Dendritic cell treated with granulocyte-macrophage colony-stimulating factor and Interleukin-4, amounts not matched to agents 40 ng/mL and 50 ng/mL, for 4 days (primary cell): Measurements from ENCODE around the gene CIROP.

ENCODE experiments used
- H3K27ac Mint-ChIP-seq: one replicate; pipeline ENCODE4 v1.8.0; 2022; ENCODE audit warnings: mild to moderate bottlenecking, mixed read lengths
- H3K27me3 Mint-ChIP-seq: one replicate; pipeline ENCODE4 v1.8.0; 2022; ENCODE audit warnings: mild to moderate bottlenecking, mixed read lengths
- H3K36me3 Mint-ChIP-seq: one replicate; pipeline ENCODE4 v1.8.0; 2022; ENCODE audit warnings: low read depth, mixed read lengths
- H3K4me1 Mint-ChIP-seq: one replicate; pipeline ENCODE4 v1.8.0; 2022; ENCODE audit warnings: low read depth, mixed read lengths
- H3K4me3 Mint-ChIP-seq: one replicate; pipeline ENCODE4 v1.8.0; 2022; ENCODE audit warnings: mild to moderate bottlenecking, moderate library complexity, mixed read lengths
- H3K9me3 Mint-ChIP-seq: one replicate; pipeline ENCODE4 v1.8.0; 2022; ENCODE audit warnings: mixed read lengths
- intact Hi-C: fragments of 100-400 bp; cut with micrococcal nuclease; formaldehyde crosslinking; loops from one replicate; pipeline ENCODE4 v1.15.0; 2022

Gene CIROP, protein sequence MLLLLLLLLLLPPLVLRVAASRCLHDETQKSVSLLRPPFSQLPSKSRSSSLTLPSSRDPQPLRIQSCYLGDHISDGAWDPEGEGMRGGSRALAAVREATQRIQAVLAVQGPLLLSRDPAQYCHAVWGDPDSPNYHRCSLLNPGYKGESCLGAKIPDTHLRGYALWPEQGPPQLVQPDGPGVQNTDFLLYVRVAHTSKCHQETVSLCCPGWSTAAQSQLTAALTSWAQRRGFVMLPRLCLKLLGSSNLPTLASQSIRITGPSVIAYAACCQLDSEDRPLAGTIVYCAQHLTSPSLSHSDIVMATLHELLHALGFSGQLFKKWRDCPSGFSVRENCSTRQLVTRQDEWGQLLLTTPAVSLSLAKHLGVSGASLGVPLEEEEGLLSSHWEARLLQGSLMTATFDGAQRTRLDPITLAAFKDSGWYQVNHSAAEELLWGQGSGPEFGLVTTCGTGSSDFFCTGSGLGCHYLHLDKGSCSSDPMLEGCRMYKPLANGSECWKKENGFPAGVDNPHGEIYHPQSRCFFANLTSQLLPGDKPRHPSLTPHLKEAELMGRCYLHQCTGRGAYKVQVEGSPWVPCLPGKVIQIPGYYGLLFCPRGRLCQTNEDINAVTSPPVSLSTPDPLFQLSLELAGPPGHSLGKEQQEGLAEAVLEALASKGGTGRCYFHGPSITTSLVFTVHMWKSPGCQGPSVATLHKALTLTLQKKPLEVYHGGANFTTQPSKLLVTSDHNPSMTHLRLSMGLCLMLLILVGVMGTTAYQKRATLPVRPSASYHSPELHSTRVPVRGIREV

DNA sequence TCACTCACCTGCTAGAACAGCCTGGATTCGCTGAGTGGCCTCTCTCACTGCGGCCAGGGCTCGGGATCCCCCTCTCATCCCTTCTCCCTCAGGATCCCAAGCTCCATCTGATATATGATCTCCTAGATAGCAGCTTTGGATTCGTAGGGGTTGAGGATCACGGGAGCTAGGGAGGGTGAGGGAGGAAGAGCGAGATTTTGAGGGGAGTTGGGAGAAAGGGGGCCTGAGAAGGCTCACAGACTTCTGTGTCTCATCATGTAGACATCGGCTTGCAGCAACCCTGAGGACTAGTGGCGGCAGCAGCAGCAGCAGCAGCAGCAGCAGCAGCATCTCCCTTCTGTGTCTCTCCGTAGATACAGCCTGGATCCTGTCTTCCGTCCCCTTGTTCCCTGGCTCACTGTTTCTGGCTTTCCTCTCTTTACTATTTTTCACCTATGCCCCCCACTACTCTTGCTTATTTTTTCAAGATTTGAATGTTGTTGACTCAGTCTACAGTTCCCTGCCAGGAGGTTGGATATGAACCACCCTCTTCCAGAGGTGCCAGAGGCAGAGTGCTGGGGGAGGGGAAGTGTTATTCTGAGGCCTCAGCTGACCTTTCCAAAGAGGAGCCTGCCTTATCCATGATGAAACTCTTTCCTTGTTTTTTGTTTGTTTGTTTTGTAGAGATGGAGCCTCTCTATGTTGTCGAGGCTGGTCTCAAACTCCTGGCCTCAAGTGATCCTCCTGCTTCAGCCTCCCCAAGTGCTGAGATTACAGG, at the start of gene CIROP:
TSS of gene CIROP (minus strand) at position 399 of the 757 bp plus-strand sequence. CDS start at position 330, 69 bp downstream.
- Mint-ChIP-seq H3K9me3 (no peaks in the 10 kb centered on the region), H3K27me3 (no peaks in the 10 kb centered on the region), H3K36me3 (no peaks in the 10 kb centered on the region), H3K4me1 (peaks cover 68% of the 10 kb centered on the region), H3K4me3 (peak within 1 kb of the TSS; percentile 27), H3K27ac (peak within 1 kb of the TSS; percentile 65)
- intact Hi-C loops, result no loop called here

DNA sequence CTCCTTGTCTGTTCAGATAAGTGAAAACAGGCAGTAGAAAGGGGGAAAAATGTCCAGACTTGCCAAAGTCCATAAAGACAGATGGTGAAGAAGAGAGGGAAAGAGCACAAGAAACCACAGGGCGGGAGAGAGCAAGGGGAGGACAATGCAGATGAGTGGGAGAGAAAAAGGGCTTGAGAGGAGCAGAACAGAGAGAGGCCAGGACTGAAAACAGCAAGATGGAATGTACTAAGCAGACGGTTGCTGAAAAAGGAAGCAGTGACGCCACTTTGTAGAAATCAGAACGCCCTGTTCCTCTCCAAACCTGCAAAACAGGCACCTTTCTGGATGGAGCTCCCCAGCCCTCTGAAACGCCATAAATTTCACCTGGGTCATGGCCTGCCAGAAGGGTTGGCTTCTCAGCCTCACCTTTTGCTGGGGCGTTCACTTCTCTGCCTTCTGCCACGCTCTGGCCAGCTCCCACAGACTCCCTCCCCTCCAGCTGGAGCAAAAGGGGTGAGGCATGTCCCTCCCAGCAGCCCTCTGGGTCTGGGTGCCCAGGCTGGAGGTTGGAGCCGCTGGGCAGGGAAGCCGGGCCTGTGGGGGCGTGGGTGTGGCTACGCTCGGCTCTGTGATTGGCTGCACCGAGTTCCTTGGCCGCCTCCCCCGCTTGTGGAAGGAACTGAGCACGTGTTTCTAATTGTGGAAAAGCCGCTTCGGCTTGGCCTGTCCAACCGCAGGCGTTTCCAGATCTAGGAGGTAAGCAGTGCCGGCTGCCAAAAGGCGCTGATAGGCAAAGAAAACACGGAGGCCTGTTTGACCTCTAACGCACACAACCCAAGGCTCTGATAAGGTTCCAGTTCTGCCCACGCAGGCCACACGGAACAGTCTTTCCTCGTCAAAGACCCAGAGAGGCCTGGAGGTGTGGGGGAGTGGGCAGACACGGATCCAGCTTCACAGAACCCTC, 49.3 kb upstream of the CIROP start:
- intact Hi-C loops, result loop anchor here (2.0 kb wide), 2 partner anchors 27 to 33 kb away; no protein-coding TSS in a partner anchor
- Mint-ChIP-seq H3K36me3 (peaks cover 88% of the 10 kb centered on the region), H3K27me3 (no peaks in the 10 kb centered on the region), H3K4me1 (peaks cover 74% of the 10 kb centered on the region), H3K9me3 (no peaks in the 10 kb centered on the region), H3K27ac (peak overlapping the region; percentile 91), H3K4me3 (peak overlapping the region; percentile 73)

DNA sequence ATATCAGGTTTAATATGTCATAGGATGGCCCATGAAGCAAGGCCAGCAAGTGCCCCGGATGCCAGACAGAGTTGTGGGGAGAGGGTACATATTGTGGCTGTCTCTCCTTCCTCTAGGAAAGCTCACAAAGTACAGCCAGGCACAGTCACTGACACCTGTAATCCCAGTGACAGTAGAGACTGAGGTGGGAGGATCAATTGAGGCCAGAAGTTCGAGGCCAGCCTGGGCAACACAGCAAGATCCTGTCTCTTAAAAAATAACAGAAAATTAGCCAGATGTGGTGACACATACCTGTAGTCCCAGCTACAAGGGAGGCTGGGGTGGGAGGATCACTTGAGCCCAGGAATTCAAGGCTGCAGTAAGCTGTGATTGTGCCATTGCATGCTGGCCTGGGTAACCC, 46.6 kb upstream of the CIROP start:
- no peaks in the 10 kb centered on the region for H3K9me3 Mint-ChIP-seq
- peaks cover 74% of the 10 kb centered on the region for H3K4me1 Mint-ChIP-seq
- no peak overlapping the region for H3K4me3 Mint-ChIP-seq
- H3K27me3 Mint-ChIP-seq, result no peaks in the 10 kb centered on the region
- H3K36me3 Mint-ChIP-seq, result peaks cover 88% of the 10 kb centered on the region
- intact Hi-C loops, result no loop called here
- H3K27ac Mint-ChIP-seq, result no peak overlapping the region

DNA sequence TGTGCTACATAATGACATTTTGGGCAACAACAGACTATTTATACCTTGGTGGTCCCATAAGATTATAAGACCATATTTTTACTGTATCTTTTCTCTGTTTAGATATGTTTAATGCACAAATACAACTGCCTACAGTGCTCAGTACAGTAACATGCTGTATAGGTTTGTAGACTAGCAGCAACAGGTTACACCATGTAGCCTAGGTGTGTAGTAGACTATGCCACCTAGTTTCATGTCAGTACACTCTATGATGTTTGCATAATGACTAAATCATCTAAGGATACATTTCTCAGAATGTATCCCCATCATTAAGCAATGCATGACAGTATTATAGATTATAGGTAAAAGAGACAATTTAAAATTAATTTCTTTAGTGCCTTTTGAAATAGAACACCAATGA, 45.0 kb upstream of the CIROP start:
- intact Hi-C loops, result no loop called here
- Mint-ChIP-seq H3K9me3 (no peaks in the 10 kb centered on the region), H3K27ac (peak overlapping the region; percentile 7), H3K36me3 (peaks cover 93% of the 10 kb centered on the region), H3K4me3 (no peak overlapping the region), H3K4me1 (peaks cover 65% of the 10 kb centered on the region), H3K27me3 (no peaks in the 10 kb centered on the region)

DNA sequence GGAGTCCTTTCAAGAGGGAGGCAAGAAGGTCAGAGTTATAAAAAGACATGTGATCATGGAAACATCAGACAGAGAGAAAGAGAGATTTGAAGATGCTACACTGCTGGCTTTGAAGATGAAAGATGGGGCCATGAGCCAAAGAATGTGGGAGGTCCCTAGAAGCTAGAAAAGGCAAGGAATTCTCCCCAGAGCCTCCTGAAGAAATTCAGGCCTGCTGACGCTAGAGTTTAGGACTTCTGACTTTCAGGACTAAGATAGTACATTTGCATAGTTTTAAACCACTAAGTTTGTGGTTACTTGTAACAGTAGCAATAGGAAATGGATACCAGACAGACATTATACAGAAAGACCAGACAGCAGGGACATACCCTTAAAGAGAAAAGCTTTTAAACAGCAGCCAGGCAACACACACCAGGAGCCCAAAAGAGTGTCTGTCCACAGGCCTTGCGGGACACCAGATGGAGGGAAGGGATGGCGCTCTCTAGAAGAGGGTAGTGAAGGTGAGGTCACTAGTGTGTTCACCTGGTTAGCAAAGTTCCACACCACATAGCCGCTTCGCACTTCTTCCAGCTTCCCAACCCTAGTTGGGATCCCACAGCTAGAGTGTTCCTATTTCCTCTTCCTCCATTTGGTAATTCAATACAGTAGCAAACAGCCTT, 43.9 kb upstream of the CIROP start:
- Mint-ChIP-seq H3K27ac (peak overlapping the region; percentile 24), H3K9me3 (no peaks in the 10 kb centered on the region), H3K4me3 (no peak overlapping the region), H3K36me3 (peaks cover 96% of the 10 kb centered on the region), H3K4me1 (peaks cover 55% of the 10 kb centered on the region), H3K27me3 (no peaks in the 10 kb centered on the region)
- intact Hi-C loops, result no loop called here

DNA sequence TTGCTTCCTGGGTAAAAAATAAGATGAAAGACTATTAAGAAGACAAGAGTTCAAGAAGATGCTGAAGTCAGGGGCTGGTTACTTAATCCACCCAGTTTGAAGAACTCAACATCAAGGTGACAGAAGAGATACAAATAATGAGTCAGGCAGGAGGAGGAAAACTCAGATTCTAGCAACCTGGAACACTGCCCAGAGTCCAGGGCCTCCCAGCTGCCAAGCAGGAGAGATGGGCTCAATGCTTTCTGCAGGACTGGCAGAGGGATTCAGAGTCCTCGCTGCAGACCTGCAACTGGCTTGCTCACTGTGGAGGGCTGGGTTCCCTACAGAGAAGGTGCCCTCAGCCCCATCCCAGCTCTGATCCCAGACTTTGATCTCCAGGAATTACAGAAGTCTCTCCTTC, 42.9 kb upstream of the CIROP start:
- H3K4me3 Mint-ChIP-seq, result no peak overlapping the region
- intact Hi-C loops, result no loop called here
- peaks cover 47% of the 10 kb centered on the region for H3K4me1 Mint-ChIP-seq
- no peaks in the 10 kb centered on the region for H3K27me3 Mint-ChIP-seq
- no peak overlapping the region for H3K27ac Mint-ChIP-seq
- no peaks in the 10 kb centered on the region for H3K9me3 Mint-ChIP-seq
- H3K36me3 Mint-ChIP-seq, result peaks cover 98% of the 10 kb centered on the region

DNA sequence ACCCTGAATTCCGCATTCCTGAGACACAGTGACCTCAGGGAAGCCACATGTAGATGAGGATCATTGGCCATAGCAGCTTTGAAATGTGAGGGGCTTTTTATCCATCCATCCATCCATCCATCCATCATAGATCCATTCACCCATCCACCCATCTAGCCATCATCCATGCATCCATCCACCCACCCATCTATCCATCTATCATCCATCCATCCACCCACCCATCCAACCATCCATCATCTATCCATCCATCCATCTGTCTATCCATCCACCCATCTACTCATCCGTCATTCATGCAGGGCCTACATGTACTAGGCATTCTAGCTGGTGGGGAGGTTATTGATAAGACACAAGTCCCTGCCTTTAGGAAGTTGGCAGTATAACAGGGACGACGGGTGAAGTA, 42.2 kb upstream of the CIROP start:
- intact Hi-C loops, result no loop called here
- Mint-ChIP-seq H3K4me1 (peaks cover 47% of the 10 kb centered on the region), H3K27ac (no peak overlapping the region), H3K4me3 (no peak overlapping the region), H3K9me3 (no peaks in the 10 kb centered on the region), H3K27me3 (no peaks in the 10 kb centered on the region), H3K36me3 (peaks cover 99% of the 10 kb centered on the region)

DNA sequence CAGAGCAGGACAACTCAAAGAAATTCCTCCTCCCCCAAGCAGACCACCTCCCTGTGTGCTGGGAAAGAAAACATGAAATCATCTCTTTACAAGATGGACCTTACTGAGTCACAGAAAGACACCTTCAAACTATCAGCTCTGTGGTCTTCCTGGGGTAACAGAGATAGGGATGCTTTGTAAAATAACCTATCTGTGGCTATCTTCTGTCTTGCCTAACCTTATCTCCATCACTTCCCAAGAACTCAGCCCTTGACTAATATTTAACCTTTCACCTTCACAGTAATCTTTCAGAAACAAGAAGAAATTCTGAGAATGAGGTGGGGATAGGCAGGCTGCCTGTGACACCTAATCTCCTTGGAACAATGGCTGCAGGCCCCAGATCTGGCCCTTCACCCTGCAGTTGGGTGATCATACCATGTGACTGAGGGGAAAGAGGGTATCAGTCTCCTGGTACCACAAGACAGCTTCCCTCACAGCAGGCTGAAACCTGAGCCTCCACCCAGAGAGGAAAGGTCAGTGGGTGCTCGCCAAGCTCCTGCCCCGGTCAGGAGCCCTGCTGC, 41.6 kb upstream of the CIROP start:
- no peaks in the 10 kb centered on the region for H3K9me3 Mint-ChIP-seq
- H3K4me1 Mint-ChIP-seq, result peaks cover 47% of the 10 kb centered on the region
- H3K27ac Mint-ChIP-seq, result no peak overlapping the region
- intact Hi-C loops, result no loop called here
- peaks cover 99% of the 10 kb centered on the region for H3K36me3 Mint-ChIP-seq
- no peak overlapping the region for H3K4me3 Mint-ChIP-seq
- no peaks in the 10 kb centered on the region for H3K27me3 Mint-ChIP-seq

DNA sequence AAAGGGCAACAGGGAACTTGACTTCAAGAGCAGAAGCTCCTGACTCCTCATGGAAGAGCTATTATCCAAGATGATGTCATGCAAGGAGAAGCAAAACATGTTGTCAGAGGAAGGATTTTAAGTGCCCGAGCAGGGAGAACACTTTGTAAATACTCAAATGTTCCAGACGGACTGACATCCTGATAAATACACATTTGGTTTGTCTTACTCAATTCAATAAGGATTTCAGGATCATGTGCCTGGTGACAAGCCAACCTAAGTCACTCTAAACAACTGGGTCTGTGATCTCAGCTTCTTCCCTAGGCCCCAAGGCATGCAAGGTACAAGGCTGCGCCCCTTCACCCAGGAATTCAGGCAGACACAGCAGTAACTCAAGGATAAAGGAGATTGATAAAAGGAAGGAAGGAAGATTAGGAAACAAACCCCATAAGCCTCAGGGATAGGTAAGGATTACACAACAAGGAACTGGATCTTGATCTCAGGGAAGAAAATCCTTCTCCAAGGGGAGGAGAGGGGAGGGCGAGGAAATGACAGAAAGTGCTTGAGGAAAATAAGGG, 41.1 kb upstream of the CIROP start:
- peaks cover 41% of the 10 kb centered on the region for H3K4me1 Mint-ChIP-seq
- intact Hi-C loops, result no loop called here
- H3K36me3 Mint-ChIP-seq, result peaks cover 99% of the 10 kb centered on the region
- no peak overlapping the region for H3K4me3 Mint-ChIP-seq
- H3K27me3 Mint-ChIP-seq, result no peaks in the 10 kb centered on the region
- no peaks in the 10 kb centered on the region for H3K9me3 Mint-ChIP-seq
- no peak overlapping the region for H3K27ac Mint-ChIP-seq

DNA sequence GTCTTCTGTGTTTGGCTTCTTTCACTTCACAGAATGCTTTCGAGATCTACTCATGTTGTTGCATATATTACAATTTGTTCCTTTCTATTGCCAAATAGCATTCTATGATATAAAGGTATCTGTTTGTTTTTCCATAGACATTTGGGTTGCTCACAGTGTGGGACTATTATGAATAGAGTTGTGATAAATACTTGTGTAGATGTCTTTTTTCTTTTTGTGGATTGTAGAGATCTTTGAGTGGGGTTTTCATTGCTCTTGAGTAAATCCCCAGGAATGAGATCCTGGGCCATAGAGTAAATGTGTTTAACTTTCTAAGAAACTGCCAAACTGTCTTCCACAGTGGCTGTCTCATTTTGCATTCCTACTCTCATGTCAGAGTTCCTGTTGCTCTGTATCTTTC, 39.1 kb upstream of the CIROP start:
- H3K36me3 Mint-ChIP-seq, result peaks cover 100% of the 10 kb centered on the region
- no peak overlapping the region for H3K27ac Mint-ChIP-seq
- no peaks in the 10 kb centered on the region for H3K9me3 Mint-ChIP-seq
- H3K27me3 Mint-ChIP-seq, result no peaks in the 10 kb centered on the region
- H3K4me3 Mint-ChIP-seq, result no peak overlapping the region
- peaks cover 27% of the 10 kb centered on the region for H3K4me1 Mint-ChIP-seq
- intact Hi-C loops, result no loop called here

DNA sequence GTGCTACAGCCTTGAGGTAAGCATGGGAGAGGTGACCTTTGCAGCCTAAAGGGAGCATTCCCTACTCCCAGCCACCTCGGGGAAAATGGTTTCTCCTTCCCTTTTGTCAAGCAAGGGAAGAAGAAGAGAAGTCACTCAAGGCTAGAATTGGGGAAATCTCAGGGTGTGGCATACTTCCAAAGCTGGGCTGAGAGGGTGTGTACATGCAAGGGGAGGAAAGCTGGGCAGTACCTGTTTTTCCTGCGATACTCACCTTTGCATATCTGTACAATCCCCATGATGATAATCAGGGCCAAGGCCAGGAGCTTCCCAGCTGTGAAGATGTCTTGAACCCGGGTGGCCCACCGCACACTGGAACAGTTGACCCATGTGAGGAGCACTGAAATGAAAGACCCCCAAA, 38.0 kb upstream of the CIROP start:
- Mint-ChIP-seq H3K27ac (no peak overlapping the region), H3K9me3 (no peaks in the 10 kb centered on the region), H3K36me3 (peaks cover 100% of the 10 kb centered on the region), H3K27me3 (no peaks in the 10 kb centered on the region), H3K4me1 (peaks cover 22% of the 10 kb centered on the region), H3K4me3 (no peak overlapping the region)
- intact Hi-C loops, result no loop called here

DNA sequence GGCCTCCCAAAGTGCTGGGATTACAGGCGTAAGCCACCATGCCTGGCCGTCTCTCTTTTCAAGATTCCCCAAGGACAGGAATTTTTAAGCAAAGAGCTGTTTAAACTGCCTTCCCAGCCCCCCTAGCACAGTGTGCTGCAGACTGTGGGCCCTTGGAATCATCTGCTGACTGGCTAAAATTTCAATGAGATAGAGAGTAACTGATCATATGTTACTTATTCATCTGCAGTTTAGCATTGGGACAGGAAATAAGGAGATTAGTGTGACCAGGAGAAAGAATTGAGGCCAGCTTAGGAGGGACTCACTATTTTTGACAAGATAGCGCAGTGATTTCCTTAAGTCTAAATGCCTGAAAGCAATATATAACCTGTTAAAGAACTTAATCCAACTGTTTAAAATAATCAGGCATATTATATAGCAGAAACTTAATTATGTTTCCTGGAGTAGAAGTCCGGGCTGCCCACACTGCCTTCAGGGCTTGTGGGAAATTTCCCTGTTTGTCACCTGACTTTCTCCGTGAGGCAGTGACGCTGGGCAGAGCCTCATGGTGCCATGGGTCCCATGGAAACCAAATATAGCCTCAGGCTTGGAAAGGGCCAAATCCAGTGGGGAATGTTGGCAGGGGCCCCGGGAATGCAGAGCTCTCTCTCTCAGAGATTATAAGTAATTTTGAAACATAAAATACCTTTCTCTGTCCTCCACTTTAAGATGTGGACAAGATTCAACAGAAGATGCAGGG, 37.1 kb upstream of the CIROP start:
- Mint-ChIP-seq H3K36me3 (peaks cover 100% of the 10 kb centered on the region), H3K27ac (no peak overlapping the region), H3K9me3 (no peaks in the 10 kb centered on the region), H3K4me1 (peaks cover 12% of the 10 kb centered on the region), H3K27me3 (no peaks in the 10 kb centered on the region), H3K4me3 (no peak overlapping the region)
- intact Hi-C loops, result no loop called here
